ENCODE results near the gene CD79B. TPM values are rescaled to one million over a fixed set of nuclear protein-coding genes. Genes with fewer than 3 reads are reported as not detected.
A peak's percentile ranks its signal among the peaks of the same experiment; 100 is the strongest.

CD79B gene
- total and polyA plus RNA-seq, 9 of the 15 experiments (the other 6 are each of a cell fraction or from before 2014, with no cell fraction given) = 0.15 to 0.62 (median 0.44) TPM; not detected in 2

GRCh38 chr17:63948521-63948920, 16.4 kb upstream of the CD79B start:
- 0% methylated on average over 7 of the region's 9 CpGs for WGBS (ENCODE audit: insufficient coverage, low coverage, missing lambda C conversion rate)
- TF ChIP-seq, protein P1, sequence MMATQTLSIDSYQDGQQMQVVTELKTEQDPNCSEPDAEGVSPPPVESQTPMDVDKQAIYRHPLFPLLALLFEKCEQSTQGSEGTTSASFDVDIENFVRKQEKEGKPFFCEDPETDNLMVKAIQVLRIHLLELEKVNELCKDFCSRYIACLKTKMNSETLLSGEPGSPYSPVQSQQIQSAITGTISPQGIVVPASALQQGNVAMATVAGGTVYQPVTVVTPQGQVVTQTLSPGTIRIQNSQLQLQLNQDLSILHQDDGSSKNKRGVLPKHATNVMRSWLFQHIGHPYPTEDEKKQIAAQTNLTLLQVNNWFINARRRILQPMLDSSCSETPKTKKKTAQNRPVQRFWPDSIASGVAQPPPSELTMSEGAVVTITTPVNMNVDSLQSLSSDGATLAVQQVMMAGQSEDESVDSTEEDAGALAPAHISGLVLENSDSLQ (IDR thresholded peaks at IDR 0.05) = no peak
- TF ChIP-seq, protein P2, sequence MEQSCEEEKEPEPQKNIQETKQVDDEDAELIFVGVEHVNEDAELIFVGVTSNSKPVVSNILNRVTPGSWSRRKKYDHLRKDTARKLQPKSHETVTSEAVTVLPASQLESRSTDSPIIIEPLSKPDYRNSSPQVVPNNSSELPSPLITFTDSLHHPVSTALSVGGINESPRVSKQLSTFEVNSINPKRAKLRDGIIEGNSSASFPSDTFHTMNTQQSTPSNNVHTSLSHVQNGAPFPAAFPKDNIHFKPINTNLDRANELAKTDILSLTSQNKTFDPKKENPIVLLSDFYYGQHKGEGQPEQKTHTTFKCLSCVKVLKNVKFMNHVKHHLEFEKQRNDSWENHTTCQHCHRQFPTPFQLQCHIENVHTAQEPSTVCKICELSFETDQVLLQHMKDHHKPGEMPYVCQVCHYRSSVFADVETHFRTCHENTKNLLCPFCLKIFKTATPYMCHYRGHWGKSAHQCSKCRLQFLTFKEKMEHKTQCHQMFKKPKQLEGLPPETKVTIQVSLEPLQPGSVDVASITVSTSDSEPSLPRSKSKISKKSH (CRISPR knock-in tag; IDR thresholded peaks at IDR 0.05) = no peak
- TF ChIP-seq POLR2G (IDR thresholded peaks at IDR 0.05; ENCODE audit: low read depth, low read length) (peak; percentile 17; the same call in 1 of the 2 replicates), SAP30 (IDR thresholded peaks at IDR 0.05; ENCODE audit: borderline replicate concordance, insufficient read depth, low read depth, low read length, poor library complexity, severe bottlenecking) (no peak), ZNF76 (CRISPR knock-in tag; IDR thresholded peaks at IDR 0.05; ENCODE audit: borderline replicate concordance) (no peak), RHOXF2B (CRISPR knock-in tag; conservative IDR thresholded peaks at IDR 0.05) (no peak), ZKSCAN1 (IDR thresholded peaks at IDR 0.05; ENCODE audit: low read depth, low read length) (no peak)
- Histone ChIP-seq H3K4me3 (no peak overlapping the region), H3K4me1 (replicated peaks in 1 of 2; ENCODE audit: control insufficient read depth in 2 of 2, insufficient read depth in 2 of 2, low read length in 2 of 2) (peaks cover 3 to 28% of the 10 kb centered on the region in 2 experiments; a peak in 3 of 5 replicates), H3K79me2 (ENCODE audit: control insufficient read depth, insufficient read depth, low read length) (no peaks in the 10 kb centered on the region), H3K4me2 (ENCODE audit: insufficient read depth, low read length) (no peak overlapping the region), H3K9me1 (ENCODE audit: control insufficient read depth, insufficient read depth, low read length) (no peaks in the 10 kb centered on the region), H3K9me3 (replicated peaks; ENCODE audit: control insufficient read depth, insufficient read depth, low read depth, low read length) (no peaks in the 10 kb centered on the region), H4K20me1 (replicated peaks; ENCODE audit: control insufficient read depth, insufficient read depth, low read length) (peaks cover 8% of the 10 kb centered on the region; the same call in 1 of the 2 replicates), H3K9ac (ENCODE audit: insufficient read depth in 1 of 2, low read depth in 2 of 2, low read length in 2 of 2) (no peak overlapping the region), H3K36me3 (ENCODE audit: control insufficient read depth, insufficient read depth, low read length) (no peaks in the 10 kb centered on the region), H3K27me3 (ENCODE audit: control insufficient read depth in 2 of 2, insufficient read depth in 2 of 2, low read length in 2 of 2) (peaks cover 20 to 63% of the 10 kb centered on the region in 2 experiments; a peak in 4 of 5 replicates), H2AFZ (ENCODE audit: low read depth, low read length) (no peak overlapping the region), H3K27ac (ENCODE audit: extremely low read depth, low read depth, low read length) (no peak overlapping the region)
- DNase-seq (ENCODE audit: extremely low read depth in 1 of 4, low spot score in 3 of 4) = no peak
- intact Hi-C loops (cut with micrococcal nuclease) = loop anchor here (5.0 to 10.0 kb wide), 2 partner anchors 44 to 76 kb away; partner anchors contain the start of gene ICAM2
- ChIA-PET POLR2A (no interaction called here), CTCF (ENCODE audit: low intra/inter-chr PET ratio) (no interaction called here)
- FAIRE-seq = no peak
- ATAC-seq = no peak
- in situ Hi-C loops (cut with MboI) = no loop called here
- BruUV-seq (replicated peaks) = no TSS peak
